Posterior vena cava (tissue), 2 donors: ENCODE data around the gene ICAM3. TPM values are rescaled to one million over a fixed set of nuclear protein-coding genes. Genes with fewer than 3 reads are reported as not detected.

Experiments
- DNase-seq: peaks from one replicate; pipeline ENCODE4 v3.0.0-alpha.2; 2020; ENCODE audit warnings: low spot score
- intact Hi-C, 2 donors: fragments of 100-400 bp; cut with DNase I; formaldehyde crosslinking; loops; one replicate each; pipeline versions ENCODE4 v1.14.1 to v1.14.2; 2022 to 2023
- total RNA-seq, 2 donors: library from RNA; stranded (reverse); fragmentation: NEBNext Ultra II Directional; extraction: Animal tissue kit (Norgen Biotek cat#: 25700); gene quantifications; one replicate each; pipeline ENCODE4 v1.2.1, GENCODE V29; 2021
- donor health status: DM: yes; HTN: yes; CAD: no.
- donor health status: DM: yes; HTN: yes; CAD: no.

ICAM3 gene
- total RNA-seq, 2 donors from 2014 or later: 7.9 to 10.6 TPM

- no peak for DNase-seq
- intact Hi-C loops: no loop called here
Measured at GRCh38 chr19:10327793-10328192, 11.6 kb downstream of the ICAM3 start.

GRCh38 chr19:10325732-10326131, 13.7 kb downstream of the ICAM3 start:
- DNase-seq: no peak
- intact Hi-C loops: no loop called here

GRCh38 chr19:10321874-10322835, 17.3 kb downstream of the ICAM3 start:
- no peak for DNase-seq
- intact Hi-C loops: no loop called here

DNA sequence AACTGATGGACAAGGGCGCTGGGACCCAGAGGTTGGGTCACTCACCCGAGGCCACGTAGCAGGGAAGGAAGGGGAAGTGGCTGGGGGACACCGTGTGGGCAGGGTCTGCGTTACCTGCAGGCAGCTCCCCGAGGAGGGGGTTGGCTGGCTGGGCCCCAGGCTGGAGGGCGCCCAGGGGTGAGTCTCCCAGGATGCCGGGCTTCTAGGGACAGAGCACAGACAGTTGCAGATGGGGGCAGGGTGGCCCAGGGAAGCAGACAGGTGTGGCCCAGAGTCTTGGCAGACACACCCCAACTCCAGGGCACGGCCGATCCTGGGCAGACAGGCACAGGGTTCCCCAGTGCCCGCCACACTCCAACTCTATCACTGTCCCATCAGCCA, 18.0 kb downstream of the ICAM3 start:
- no peak for DNase-seq
- intact Hi-C loops: no loop called here

GRCh38 chr19:10320602-10321416, 18.6 kb downstream of the ICAM3 start:
- intact Hi-C loops: no loop called here
- DNase-seq: no peak

DNA sequence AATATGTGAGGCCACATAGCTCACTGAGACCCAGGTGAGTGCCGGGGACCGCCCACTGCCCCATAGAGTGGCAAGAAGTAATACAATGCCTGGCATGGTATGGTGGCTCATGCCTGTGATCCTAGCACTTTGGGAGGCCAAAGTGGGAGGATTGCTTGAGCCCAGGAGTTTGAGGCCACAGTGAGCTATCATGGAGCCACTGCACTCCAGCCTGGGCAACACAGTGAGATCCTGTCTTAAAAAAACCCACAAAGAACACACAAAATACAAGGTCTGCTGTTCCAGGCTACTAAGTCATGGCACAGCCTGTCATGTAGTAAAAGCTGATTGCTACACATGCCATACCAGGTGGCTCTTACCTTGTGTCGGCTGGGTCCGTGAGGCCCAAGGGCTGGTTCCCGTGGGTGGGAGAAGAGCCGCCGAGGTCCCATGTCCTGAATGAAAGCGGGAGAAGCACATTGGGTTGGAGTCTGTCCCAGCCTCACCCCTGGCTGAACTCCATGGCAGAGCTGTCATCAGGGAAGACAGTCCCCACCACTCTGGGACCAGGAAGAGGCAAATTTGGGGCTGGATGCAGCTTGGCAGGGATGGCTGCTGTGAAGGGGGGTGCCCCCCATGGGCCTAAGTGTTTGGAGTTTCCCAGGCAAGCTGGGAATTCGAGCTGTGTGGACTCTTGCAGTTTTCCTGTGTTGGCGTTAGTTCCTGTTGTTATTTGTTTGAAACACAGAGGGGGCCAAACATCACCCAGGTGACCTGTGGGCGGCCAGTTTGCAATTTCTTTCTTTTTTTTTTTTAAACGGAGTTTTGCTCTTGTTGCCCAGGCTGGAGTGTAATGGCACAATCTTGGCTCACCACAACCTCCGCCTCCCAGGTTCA, 20.4 kb downstream of the ICAM3 start:
- no peak for DNase-seq
- intact Hi-C loops: no loop called here

- DNase-seq: no peak
Measured at GRCh38 chr19:10317857-10318462, 21.5 kb downstream of the ICAM3 start.

DNA sequence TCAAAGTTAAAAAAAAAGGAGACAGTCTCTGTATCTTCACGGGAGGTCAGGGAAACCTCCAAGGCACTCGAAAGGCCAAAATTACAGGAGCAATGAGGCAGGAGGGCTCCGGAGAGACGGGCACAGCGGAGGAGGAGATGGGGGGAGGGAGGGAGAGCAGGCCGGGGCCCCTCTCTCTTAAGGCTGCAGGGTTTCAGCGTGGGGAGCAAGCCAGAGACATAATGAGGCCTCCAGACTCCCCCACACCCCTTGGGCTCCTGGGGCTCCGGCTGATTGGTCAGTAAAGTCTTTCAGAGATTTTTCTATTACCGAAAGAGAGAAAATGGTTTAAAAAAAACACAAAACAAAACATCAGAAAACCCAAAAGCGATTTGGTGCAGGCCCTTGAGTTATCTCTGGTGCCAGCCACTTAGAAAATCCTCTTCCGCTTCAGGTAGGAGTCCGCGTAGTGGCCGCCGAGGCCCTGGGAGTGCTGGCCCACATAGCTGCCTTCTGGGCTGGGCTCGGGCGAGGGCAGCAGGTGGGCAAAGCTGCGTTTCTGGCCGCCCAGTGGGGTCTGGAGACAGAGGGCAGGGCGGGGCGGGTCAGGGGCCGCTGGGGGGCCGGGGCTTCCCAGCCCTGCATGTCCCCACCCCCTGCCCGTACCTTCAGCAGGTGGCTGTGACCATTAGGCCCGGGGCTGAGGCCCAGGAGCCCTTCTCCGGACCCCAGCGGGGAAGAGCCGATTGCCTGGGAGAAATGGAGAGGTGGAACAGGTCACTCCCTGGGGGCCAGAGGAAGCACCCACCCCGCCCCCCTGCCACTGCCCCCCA, 22.2 kb downstream of the ICAM3 start:
- no peak for DNase-seq
- intact Hi-C loops: no loop called here

More at GRCh38 chr19:10317857-10318462, 21.5 kb downstream of the ICAM3 start:
- intact Hi-C loops: no loop called here

GRCh38 chr19:10316229-10317044, 23.0 kb downstream of the ICAM3 start:
- intact Hi-C loops: no loop called here

DNA sequence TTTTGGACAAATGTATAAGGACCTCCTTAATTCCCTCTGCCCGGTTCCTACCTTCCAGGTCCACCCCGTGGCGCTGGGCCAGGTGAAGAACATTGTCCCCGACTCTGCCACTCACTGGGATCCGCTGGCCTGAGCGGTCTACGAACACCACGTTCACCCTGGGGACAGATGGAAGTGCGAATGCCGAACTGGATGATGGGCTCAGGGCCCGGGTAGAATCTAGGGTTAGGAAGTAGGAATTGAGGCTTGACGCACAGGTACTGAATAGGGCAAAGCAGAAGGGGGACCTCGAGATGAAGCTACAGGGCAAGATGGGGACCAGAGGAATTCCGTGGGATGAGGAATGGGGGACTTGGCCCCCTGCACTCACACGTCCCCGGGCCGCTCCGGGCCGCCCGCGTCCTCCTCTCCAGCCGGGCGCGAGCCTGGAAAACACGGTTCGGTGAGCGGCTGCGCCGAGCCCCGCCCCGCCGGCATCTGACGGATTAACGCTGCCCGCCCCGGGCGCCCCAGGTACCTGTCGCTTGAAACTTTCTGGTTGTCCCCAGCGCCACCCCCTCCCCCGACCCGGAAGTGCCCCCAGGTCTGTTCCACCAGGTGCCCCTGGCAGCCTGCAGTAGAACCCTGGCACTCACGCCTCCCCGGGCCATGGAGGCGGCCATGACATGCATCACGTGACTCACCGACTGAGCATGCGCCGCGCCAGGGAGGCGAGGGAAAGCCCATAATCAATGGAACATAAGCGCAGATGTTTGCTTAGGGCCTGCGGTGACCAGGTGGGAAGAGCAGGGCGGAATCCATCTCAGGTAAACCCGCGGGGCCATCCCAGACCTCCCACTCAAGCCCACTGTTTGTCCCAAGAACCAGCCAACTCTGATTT, 23.8 kb downstream of the ICAM3 start, which contains the start of gene FDX2:
FDX2 (minus strand) TSS at position 681 of the 880 bp plus-strand sequence; CDS start at position 662, 19 bp downstream.
- intact Hi-C loops: no loop called here
- DNase-seq: peak; percentile 96

More at GRCh38 chr19:10316229-10317044, 23.0 kb downstream of the ICAM3 start:
- DNase-seq: no peak

- no peak for DNase-seq
- intact Hi-C loops: no loop called here
Measured at GRCh38 chr19:10309423-10309822, 30.0 kb downstream of the ICAM3 start, which contains the start of gene ZGLP1. Gene ZGLP1 (minus strand): TSS chr19:10309815.

GRCh38 chr19:10306327-10306726, 33.1 kb downstream of the ICAM3 start:
- intact Hi-C loops: no loop called here
- no peak for DNase-seq

DNA sequence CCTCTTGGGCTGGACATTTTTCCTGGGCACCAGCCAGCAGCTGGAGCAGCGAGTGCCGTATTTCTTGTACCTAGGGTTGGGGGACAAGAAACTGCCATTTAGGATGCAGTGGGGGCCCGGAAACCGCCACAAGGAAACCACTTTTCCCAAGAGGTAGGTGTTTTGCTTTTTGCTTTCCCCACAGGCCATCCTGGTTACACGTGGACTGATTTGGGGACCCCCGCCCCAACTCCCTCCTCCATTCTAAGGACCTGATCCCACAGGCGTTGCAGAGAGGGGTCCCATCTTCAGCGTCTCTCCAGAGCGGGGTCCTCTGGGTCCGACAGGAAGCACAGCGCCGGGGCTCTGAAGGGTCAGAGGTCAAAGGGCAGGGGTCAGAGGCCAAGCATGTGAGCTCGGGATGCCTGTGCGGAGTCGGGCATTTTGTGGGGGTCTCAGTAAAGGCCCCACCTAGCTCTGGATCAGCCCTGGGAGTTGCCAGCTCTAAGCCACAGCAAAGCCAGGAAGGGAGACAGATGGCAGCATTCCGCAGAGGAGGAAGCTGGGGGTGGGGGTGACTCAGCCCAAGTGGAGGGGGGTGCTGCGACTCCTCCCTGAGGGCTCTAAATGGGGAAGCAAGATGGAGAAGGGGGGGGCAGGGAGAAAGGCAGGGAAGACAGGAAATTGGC, 34.2 kb downstream of the ICAM3 start:
- intact Hi-C loops: no loop called here
- no peak for DNase-seq

DNA sequence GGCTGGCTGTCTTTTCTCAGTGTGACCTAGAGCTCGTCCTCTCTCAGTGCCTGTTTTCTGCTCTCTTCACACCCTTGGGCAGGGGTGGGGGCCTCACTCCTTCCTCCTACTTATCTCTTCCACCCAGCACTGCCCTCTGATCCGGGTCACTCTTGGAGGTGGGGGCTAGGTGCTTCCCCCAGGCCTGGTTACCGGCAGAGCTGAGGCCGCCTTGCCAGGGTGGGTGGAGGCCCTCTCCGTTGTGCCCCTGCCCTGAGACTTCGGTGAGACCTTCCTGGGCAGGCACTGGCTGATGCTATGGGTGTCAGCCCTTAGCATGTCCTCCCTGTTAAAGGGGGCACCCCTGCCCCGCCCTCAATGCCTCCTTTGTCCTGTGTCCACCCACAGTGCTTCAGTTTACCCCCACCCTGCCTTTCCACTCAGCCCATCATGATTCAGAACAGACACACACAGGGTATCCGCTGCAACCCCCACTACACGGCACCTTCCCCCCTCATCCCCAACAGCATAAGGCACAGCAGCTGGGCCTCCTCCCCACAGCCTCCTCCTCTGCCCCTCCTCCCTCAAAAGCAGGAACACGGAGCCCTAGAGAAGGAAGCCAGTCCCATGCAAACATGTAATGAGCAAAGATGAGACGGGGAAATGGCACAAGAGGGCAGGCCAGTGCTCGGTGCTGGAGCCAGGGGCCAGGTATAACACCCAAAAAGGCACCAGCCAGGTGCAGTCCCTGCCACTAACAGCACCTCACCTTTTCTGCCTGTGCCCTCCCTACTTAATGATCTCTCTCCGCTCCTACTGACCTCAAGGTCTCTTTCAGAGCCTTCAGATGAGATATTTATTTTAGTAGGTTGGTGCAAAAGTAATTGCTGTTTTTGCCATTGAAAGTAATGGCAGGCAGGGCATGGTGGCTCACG, 39.6 kb downstream of the ICAM3 start:
- peak; percentile 81 for DNase-seq
- intact Hi-C loops: no loop called here
